Gastrocnemius medialis (tissue), 4 donors: ENCODE data around the gene TXNRD1. TPM values are rescaled to one million over a fixed set of nuclear protein-coding genes. Genes with fewer than 3 reads are reported as not detected.

Experiments
- ATAC-seq, 2 donors: fragments of 150-250 bp; one replicate each; pipeline ENCODE4 v1.9.1; 2016
- DNase-seq, 2 donors: peaks; one replicate each; pipeline ENCODE4 v3.0.0-alpha.2; 2019
- H3K27ac ChIP-seq, 4 donors: fragments of 200-600 bp; sonication (generic); 1 replicate in 1 of 4; 2 replicates in 3 of 4; pipeline ENCODE4 v1.5.1; 2016 to 2018; ENCODE audit warnings: mild to moderate bottlenecking in 2 of 4, moderate library complexity in 1 of 4
- H3K27me3 ChIP-seq, 3 donors: fragments of 200-600 bp; sonication (generic) in 2 of 3; 1 replicate in 1 of 3; 2 replicates in 2 of 3; pipeline versions ENCODE4 v1.5.1 to v1.6.0; 2016 to 2019; ENCODE audit warnings: mild to moderate bottlenecking in 1 of 3, moderate library complexity in 1 of 3
- H3K36me3 ChIP-seq, 2 donors: fragments of 200-600 bp; sonication (generic) in 1 of 2; one replicate each; pipeline ENCODE4 v1.5.1; 2017 to 2018
- H3K4me1 ChIP-seq, 2 donors: fragments of 200-600 bp; sonication (generic) in 1 of 2; one replicate each; pipeline ENCODE4 v1.5.1; 2016 to 2017; ENCODE audit warnings: mild to moderate bottlenecking in 2 of 2
- H3K4me3 ChIP-seq, 4 donors: fragments of 200-600 bp; sonication (generic) in 3 of 4; 1 replicate in 1 of 4; 2 replicates in 3 of 4; pipeline ENCODE4 v1.5.1; 2016 to 2019; ENCODE audit warnings: mild to moderate bottlenecking in 2 of 4
- H3K9me3 ChIP-seq, 3 donors: fragments of 200-600 bp; sonication (generic) in 2 of 3; 1 replicate in 1 of 3; 2 replicates in 2 of 3; pipeline ENCODE4 v1.5.1; 2016 to 2019
- POLR2A ChIP-seq, 2 donors: fragments of 450-650 bp; IDR thresholded peaks; one replicate each; pipeline ENCODE4 v1.6.1; 2017; ENCODE audit warnings: antibody characterized with exemption in 2 of 2, mild to moderate bottlenecking in 2 of 2, moderate library complexity in 2 of 2
- in situ Hi-C, 4 donors: fragments of 200-750 bp; cut with MboI; loops; one replicate each; pipeline versions ENCODE4 v1.15.0 to v1.8.0; 2017; ENCODE audit warnings: low sequenced_read_pairs in 4 of 4
- intact Hi-C: fragments of 100-400 bp; cut with DNase I; formaldehyde crosslinking; loops from one replicate; pipeline ENCODE4 v1.15.1; 2023; ENCODE audit warnings: low total_unique reads
- total RNA-seq, 4 donors: library from RNA; depleted of rRNA; stranded (reverse); fragments of >200 nt; gene quantifications; one replicate each; pipeline versions ENCODE4 v1.1.0 to v1.2.3, GENCODE V29; 2016
- TF ChIP-seq, protein P1 (sequence below), 5 experiments: fragments of 450-650 bp in 3 of 5; fragments of 200-600 bp in 2 of 5; sonication (generic) in 2 of 5; IDR thresholded peaks in 4 of 5; conservative IDR thresholded peaks in 1 of 5; 1 replicate in 4 of 5; 2 replicates in 1 of 5; pipeline ENCODE4 v1.5.1; 2016 to 2019; ENCODE audit warnings: antibody characterized with exemption in 5 of 5, mild to moderate bottlenecking in 3 of 5, moderate library complexity in 3 of 5

The TXNRD1 gene
- total RNA-seq, 4 donors from 2014 or later = 96.6 to 139 (median 118) TPM

DNA sequence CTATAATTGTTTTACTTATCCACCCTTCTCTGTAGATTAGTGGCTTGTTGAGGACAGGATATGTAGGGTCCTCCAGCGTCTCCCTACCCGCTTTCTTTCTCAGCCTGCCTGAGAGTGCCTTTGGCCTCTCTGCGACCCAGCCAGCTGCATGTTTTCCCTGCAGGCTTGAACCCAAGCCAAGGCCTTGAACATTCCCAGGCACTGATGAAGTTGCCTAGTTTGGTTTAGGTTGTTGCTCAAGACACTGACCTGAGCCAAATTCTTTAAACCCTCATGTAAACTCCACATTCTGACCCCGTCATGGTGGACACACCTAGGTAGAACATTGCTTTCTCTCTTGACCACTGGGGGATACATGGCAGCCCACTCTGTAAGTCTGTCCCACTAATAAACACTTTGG, 33.4 kb upstream of the TXNRD1 start:
- Histone ChIP-seq H3K27me3 (no peaks in the 10 kb centered on the region), H3K27ac (peak overlapping the region; percentile 15 to 64 (median 58)), H3K36me3 (no peaks in the 10 kb centered on the region), H3K4me3 (no peak overlapping the region), H3K9me3 (peaks cover 0 to 9% (median 8%) of the 10 kb centered on the region in 3 donors), H3K4me1 (peaks cover 5 to 8% of the 10 kb centered on the region in 2 donors)
- in situ Hi-C loops (loop anchor here in 2 of 4 donors (25.0 kb wide), 1 partner anchor 1205 kb away; no protein-coding TSS in a partner anchor), intact Hi-C loops (no loop called here)
- TF ChIP-seq, protein P1, sequence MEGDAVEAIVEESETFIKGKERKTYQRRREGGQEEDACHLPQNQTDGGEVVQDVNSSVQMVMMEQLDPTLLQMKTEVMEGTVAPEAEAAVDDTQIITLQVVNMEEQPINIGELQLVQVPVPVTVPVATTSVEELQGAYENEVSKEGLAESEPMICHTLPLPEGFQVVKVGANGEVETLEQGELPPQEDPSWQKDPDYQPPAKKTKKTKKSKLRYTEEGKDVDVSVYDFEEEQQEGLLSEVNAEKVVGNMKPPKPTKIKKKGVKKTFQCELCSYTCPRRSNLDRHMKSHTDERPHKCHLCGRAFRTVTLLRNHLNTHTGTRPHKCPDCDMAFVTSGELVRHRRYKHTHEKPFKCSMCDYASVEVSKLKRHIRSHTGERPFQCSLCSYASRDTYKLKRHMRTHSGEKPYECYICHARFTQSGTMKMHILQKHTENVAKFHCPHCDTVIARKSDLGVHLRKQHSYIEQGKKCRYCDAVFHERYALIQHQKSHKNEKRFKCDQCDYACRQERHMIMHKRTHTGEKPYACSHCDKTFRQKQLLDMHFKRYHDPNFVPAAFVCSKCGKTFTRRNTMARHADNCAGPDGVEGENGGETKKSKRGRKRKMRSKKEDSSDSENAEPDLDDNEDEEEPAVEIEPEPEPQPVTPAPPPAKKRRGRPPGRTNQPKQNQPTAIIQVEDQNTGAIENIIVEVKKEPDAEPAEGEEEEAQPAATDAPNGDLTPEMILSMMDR (IDR thresholded peaks at IDR 0.05 in 4 of 5, conservative IDR thresholded peaks at IDR 0.05 in 1 of 5) = no peak
- no peak for TF ChIP-seq POLR2A (IDR thresholded peaks at IDR 0.05)
- peak; percentile 55 to 77 for DNase-seq
- peak; percentile 55 to 79 for ATAC-seq

DNA sequence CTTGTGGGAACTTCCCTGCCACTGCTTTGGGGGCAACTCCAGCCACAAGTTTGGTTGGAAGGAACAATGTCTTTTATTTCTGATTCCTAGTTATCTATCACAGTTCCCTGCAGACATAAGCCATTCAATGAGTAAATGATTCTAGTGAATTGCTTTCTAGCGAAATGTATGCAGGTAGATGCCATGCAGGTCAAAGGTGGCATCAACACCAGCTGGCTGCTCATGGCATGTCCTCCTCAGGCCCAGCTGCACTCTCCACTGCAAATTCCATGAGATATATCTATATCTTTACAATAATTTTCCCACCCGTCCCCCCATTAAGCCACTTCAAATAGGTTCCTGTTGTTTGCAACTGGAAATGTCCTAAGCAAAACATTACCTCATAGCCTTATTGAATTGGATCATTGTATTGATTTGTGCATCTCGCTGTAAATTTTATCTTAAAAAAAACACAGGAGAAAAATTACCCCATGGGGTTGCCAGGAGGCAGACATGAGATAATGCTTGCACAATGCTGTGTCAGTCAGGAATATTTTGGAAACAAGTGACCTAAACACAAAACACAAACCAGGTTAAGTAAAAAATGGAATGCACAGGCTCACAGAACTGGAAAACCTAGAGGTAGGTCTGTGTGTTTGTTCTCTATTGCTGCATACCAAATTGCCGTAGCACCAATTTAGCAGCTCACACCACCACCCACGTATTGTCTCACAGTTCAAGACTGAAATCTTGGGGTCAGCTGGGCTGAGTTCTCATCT, 32.8 kb upstream of the TXNRD1 start:
- Histone ChIP-seq H3K36me3 (no peaks in the 10 kb centered on the region), H3K4me1 (peaks cover 5 to 6% of the 10 kb centered on the region in 2 donors), H3K27ac (peak overlapping the region; percentile 15 to 63 (median 44)), H3K4me3 (no peak overlapping the region), H3K27me3 (no peaks in the 10 kb centered on the region), H3K9me3 (peaks cover 0 to 9% (median 8%) of the 10 kb centered on the region in 3 donors)
- in situ Hi-C loops (loop anchor here in 2 of 4 donors (25.0 kb wide), 1 partner anchor 1205 kb away; no protein-coding TSS in a partner anchor), intact Hi-C loops (no loop called here)
- TF ChIP-seq, protein P1 (IDR thresholded peaks at IDR 0.05 in 4 of 5, conservative IDR thresholded peaks at IDR 0.05 in 1 of 5) = no peak
- TF ChIP-seq POLR2A (IDR thresholded peaks at IDR 0.05) = no peak
- DNase-seq (no peak), ATAC-seq (no peak)

DNA sequence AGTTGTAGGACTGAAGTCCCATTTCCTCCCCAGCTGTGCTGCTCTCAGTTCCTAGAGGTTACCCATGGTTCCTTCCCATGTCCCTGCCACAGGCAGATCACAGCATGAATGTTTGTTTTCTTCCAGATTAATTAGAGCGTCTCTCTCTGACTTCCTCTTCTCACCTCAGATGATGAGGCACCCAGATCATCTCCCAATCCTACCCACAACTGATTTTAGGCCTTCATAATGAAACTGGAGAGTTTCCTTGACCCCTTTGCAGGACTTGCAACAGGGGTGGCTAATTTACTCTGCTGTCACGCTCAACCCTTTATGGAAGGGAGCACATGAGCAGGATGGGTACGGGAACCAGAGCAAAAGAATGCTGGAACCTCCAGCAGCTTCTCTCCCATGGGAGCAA, 32.1 kb upstream of the TXNRD1 start:
- ATAC-seq (no peak), DNase-seq (no peak)
- Histone ChIP-seq H3K4me1 (peaks cover 0 to 6% of the 10 kb centered on the region in 2 donors), H3K27ac (peak overlapping the region in 2 of 4 donors; percentile 13 to 31), H3K27me3 (no peaks in the 10 kb centered on the region), H3K9me3 (peaks cover 0 to 9% (median 8%) of the 10 kb centered on the region in 3 donors), H3K4me3 (no peak overlapping the region), H3K36me3 (no peaks in the 10 kb centered on the region)
- TF ChIP-seq, protein P1 (IDR thresholded peaks at IDR 0.05 in 4 of 5, conservative IDR thresholded peaks at IDR 0.05 in 1 of 5) = no peak
- TF ChIP-seq POLR2A (IDR thresholded peaks at IDR 0.05) = no peak
- intact Hi-C loops (no loop called here), in situ Hi-C loops (loop anchor here in 2 of 4 donors (25.0 kb wide), 1 partner anchor 1204 kb away; no protein-coding TSS in a partner anchor)

DNA sequence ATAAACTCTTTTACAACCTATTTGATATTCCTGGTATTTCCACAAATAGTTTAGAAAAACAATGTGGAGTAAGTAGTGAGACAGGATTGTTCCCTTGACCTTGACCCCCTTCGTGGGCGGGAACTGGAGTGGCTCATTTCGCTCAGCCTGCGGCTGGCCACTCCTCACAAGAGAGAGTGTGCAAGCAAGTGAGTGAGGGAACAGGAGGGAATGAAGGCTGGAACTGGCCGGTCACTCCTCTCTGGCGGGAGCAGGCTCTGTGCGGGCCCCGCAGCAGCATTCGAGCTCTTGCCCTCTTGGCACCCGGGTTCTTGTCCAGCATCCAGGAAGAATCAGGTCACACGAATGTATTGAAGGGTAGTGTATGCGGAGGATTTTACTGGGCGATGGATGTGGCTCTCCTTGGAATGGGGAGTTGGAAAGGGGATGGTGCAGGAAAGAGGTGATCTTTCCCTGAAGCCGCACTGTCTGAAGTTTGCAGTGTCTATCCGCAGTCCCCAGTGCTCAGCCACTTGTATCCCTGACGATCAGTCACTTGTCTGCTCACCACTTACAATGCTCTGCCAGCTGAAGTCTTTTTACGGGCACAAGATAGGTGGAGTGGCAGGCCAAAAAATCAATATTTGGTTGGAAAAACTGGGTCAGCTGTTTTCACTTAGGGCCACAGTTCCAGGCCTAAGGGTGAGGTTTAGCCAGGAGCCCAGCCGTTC, 28.0 kb upstream of the TXNRD1 start:
- peaks cover 0 to 9% (median 8%) of the 10 kb centered on the region in 3 donors for H3K9me3 ChIP-seq
- intact Hi-C loops = no loop called here
- DNase-seq = no peak
- no peaks in the 10 kb centered on the region for H3K4me1 ChIP-seq
- TF ChIP-seq, protein P1 (IDR thresholded peaks at IDR 0.05 in 4 of 5, conservative IDR thresholded peaks at IDR 0.05 in 1 of 5) = no peak
- H3K4me3 ChIP-seq = no peak overlapping the region
- no peaks in the 10 kb centered on the region for H3K36me3 ChIP-seq
- H3K27me3 ChIP-seq = no peaks in the 10 kb centered on the region
- in situ Hi-C loops = loop anchor here in 2 of 4 donors (25.0 kb wide), 1 partner anchor 1200 kb away; no protein-coding TSS in a partner anchor
- ATAC-seq = no peak
- no peak overlapping the region for H3K27ac ChIP-seq
